HG03025 (cell line): Measurements from ENCODE around the gene NR2F1.

Experiments
- ATAC-seq: cut with Tn5 transposase; IDR thresholded peaks from one replicate; pipeline ENCODE4 v1.9.1; 2021; ENCODE audit warnings: mild to moderate bottlenecking, moderate library complexity; ENCODE audit not compliant: unreplicated experiment, low FRiP score

NR2F1 gene

GRCh38 chr5:93635991-93636390 is 53.0 kb downstream of the NR2F1 start:
- no peak for ATAC-seq

- no peak for ATAC-seq
These were observed 53.8 kb downstream of the NR2F1 start for GRCh38 chr5:93636837-93637236.

GRCh38 chr5:93637697-93638096 is 54.7 kb downstream of the NR2F1 start:
- no peak for ATAC-seq

- ATAC-seq = no peak
These were observed 59.5 kb downstream of the NR2F1 start for GRCh38 chr5:93642526-93642925.
